ENCODE results near the gene PGRMC2.

Gene PGRMC2, protein sequence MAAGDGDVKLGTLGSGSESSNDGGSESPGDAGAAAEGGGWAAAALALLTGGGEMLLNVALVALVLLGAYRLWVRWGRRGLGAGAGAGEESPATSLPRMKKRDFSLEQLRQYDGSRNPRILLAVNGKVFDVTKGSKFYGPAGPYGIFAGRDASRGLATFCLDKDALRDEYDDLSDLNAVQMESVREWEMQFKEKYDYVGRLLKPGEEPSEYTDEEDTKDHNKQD

DNA sequence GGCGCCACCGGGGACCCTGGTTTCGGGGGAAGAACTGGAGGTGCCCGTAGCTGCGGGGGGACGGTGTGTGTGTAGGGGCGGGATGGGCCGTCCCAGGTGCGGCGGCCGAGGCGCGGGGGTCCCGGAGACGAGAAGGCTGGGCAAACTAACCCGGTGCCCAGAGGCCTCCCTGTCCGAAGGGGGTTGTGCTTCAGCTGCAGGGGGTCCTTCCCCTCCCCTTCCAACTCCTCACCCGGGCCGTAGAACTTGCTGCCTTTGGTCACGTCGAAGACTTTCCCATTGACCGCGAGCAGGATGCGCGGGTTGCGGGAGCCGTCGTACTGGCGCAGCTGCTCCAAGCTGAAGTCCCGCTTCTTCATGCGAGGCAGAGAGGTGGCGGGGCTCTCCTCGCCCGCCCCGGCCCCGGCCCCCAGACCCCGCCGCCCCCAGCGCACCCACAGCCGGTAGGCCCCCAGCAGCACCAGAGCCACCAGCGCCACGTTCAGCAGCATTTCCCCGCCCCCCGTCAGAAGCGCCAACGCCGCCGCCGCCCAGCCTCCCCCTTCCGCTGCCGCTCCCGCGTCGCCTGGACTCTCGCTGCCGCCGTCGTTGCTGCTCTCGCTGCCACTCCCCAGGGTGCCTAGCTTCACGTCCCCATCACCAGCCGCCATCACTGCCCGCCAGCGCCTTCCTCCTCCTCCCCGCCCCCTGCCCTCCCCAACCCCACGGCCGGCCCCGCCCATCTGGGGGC lies at the start of gene PGRMC2:
PGRMC2 (minus strand) TSS at position 673 of the 730 bp plus-strand sequence; CDS start at position 650, 23 bp downstream.
- peak within 1 kb of the TSS; percentile 82 for H3K27ac ChIP-seq (ENCODE audit: low read depth, low read length)
- H3K36me3 ChIP-seq (ENCODE audit: control insufficient read depth, insufficient read depth, low read length) = peaks cover 16% of the 10 kb centered on the region; the same call in 1 of the 2 replicates
- H3K9me3 ChIP-seq (ENCODE audit: control insufficient read depth, insufficient read depth, low read depth, low read length) = no peaks in the 10 kb centered on the region; the same call in 1 of the 2 replicates
- H3K9ac ChIP-seq (ENCODE audit: low read length) = peak within 1 kb of the TSS; percentile 92
- peak within 1 kb of the TSS; percentile 74 for H3K4me3 ChIP-seq (ENCODE audit: low read depth, low read length)
- H3K27me3 ChIP-seq (ENCODE audit: control insufficient read depth, insufficient read depth, low read length) = no peaks in the 10 kb centered on the region
- H3K4me1 ChIP-seq (ENCODE audit: control insufficient read depth, insufficient read depth, low read length) = 0 out of 2 replicates have a peak, but pooled peaks cover 3% of the 10 kb centered on the region

DNA sequence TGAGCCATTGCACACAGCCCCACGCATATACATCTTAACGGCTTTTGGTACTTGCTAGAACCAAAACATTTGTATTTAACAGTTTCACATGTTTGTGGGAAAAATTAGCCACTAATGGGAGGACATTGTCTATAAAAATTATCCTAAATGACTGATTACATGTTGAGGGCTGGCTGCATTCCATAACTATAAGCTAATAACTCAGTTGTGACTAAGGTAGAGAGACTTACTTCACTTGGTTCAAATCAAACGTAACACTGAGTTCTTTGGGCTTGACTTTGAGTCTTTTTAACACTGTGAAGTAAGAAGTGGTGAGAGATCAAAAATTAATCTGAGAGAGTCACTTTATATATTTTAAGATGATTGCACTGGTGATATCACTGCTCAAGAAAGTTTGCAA lies 47.9 kb upstream of the PGRMC2 start:
- H3K9ac ChIP-seq (ENCODE audit: low read length) = no peak overlapping the region
- H3K4me1 ChIP-seq (ENCODE audit: control insufficient read depth, insufficient read depth, low read length) = no peaks in the 10 kb centered on the region
- no peak overlapping the region for H3K4me3 ChIP-seq (ENCODE audit: low read depth, low read length)
- no peak overlapping the region for H3K27ac ChIP-seq (ENCODE audit: low read depth, low read length)
- H3K36me3 ChIP-seq (ENCODE audit: control insufficient read depth, insufficient read depth, low read length) = no peaks in the 10 kb centered on the region
- no peaks in the 10 kb centered on the region for H3K9me3 ChIP-seq (ENCODE audit: control insufficient read depth, insufficient read depth, low read depth, low read length)
- no peaks in the 10 kb centered on the region for H3K27me3 ChIP-seq (ENCODE audit: control insufficient read depth, insufficient read depth, low read length)

DNA sequence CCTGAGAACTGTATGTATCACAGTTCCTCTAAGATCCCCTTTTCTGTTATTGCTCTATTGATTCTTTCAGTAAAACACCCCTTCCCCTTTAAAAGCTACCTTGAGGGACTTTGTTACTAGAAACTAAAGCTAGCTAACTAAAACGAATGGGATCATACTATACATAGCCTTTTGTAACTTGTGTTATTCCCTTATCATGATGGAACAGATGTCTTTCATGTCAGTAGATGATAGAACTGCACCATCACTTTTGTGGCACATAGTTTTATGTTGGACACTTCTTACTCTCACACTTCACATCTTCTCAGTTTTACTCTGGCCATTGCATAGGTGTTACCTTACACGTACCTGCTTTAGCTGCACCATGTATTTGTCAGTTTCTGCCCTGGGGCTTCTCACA lies 46.6 kb upstream of the PGRMC2 start:
- H3K27me3 ChIP-seq (ENCODE audit: control insufficient read depth, insufficient read depth, low read length) = no peaks in the 10 kb centered on the region
- no peak overlapping the region for H3K27ac ChIP-seq (ENCODE audit: low read depth, low read length)
- no peak overlapping the region for H3K9ac ChIP-seq (ENCODE audit: low read length)
- no peak overlapping the region for H3K4me3 ChIP-seq (ENCODE audit: low read depth, low read length)
- no peaks in the 10 kb centered on the region for H3K4me1 ChIP-seq (ENCODE audit: control insufficient read depth, insufficient read depth, low read length)
- no peaks in the 10 kb centered on the region for H3K36me3 ChIP-seq (ENCODE audit: control insufficient read depth, insufficient read depth, low read length)
- no peaks in the 10 kb centered on the region for H3K9me3 ChIP-seq (ENCODE audit: control insufficient read depth, insufficient read depth, low read depth, low read length)

DNA sequence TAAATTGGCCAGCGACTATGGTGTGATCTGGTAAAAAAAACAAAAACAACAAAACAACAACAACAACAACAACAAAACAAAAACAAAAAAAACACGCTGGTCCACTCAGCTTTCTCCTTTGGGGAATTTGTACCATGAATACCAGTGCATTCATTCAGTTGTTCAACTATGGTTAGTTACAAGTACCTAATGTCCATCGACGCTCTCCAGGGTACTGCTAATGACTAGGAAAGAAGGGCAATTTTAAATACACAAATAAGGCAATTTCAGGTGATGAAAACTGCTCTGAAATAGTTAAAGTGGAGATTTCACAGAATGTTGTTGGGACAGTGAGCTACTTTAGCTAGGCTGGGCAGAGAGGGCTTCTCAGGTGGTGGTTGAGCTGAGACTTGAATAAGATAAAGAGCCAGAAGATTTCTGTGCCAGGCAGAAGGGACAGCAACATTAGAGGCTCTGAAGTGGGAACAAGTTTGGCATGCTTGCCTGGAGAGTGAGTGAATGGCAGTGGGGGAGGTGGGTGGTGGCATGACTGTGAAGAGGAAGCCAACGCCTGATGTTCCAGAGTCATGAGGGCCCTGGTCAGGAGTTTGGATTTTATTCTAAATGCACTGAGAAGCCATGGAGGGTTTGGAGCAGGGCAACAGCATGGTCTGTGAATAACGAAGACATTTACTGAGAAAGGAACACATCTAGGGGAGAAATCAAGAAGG lies 45.9 kb upstream of the PGRMC2 start:
- Histone ChIP-seq H3K36me3 (ENCODE audit: control insufficient read depth, insufficient read depth, low read length) (no peaks in the 10 kb centered on the region), H3K27ac (ENCODE audit: low read depth, low read length) (no peak overlapping the region), H3K4me3 (ENCODE audit: low read depth, low read length) (no peak overlapping the region), H3K9me3 (ENCODE audit: control insufficient read depth, insufficient read depth, low read depth, low read length) (no peaks in the 10 kb centered on the region), H3K27me3 (ENCODE audit: control insufficient read depth, insufficient read depth, low read length) (no peaks in the 10 kb centered on the region), H3K4me1 (ENCODE audit: control insufficient read depth, insufficient read depth, low read length) (no peaks in the 10 kb centered on the region), H3K9ac (ENCODE audit: low read length) (no peak overlapping the region)

DNA sequence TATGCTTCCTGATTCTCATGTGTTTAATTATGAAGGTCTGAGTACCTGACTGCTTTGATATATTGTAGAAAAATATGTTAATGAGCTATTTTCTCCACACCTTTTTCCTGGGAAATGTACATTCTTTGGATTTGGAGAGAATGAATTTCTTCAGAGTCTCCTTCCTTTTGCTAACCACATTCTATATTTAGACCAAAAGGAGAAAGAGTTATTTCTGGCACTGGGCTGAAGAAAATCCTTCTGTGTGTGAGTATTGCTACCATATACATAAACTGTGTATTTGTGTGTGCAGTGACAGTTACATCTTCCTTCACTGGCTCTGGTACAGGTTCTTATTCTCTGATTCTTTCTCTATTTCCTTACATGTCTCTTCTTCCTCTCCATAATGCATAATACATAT lies 44.5 kb upstream of the PGRMC2 start:
- no peaks in the 10 kb centered on the region for H3K27me3 ChIP-seq (ENCODE audit: control insufficient read depth, insufficient read depth, low read length)
- no peaks in the 10 kb centered on the region for H3K36me3 ChIP-seq (ENCODE audit: control insufficient read depth, insufficient read depth, low read length)
- no peaks in the 10 kb centered on the region for H3K9me3 ChIP-seq (ENCODE audit: control insufficient read depth, insufficient read depth, low read depth, low read length)
- peaks cover 4% of the 10 kb centered on the region; the same call in 1 of the 2 replicates for H3K4me1 ChIP-seq (ENCODE audit: control insufficient read depth, insufficient read depth, low read length)
- no peak overlapping the region for H3K4me3 ChIP-seq (ENCODE audit: low read depth, low read length)
- H3K27ac ChIP-seq (ENCODE audit: low read depth, low read length) = no peak overlapping the region
- no peak overlapping the region for H3K9ac ChIP-seq (ENCODE audit: low read length)

DNA sequence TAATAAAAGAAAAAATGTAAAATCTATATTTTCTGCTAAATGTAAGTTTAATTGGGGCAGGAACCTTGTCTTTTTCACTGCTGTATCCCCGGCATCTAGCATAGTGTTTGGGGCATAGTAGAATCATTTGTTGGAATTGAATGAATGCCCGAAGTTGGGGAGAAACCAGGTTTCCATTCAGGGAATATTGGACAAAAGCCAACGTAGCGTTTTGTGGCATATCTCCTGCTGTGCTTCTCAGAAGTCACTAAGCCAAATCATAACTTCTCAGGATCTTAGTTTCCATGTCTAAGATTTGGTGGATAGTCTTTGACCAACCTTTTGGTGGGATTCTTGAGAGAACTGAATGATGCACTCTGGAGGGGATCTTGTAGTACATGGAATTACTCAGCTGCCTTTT lies 42.0 kb upstream of the PGRMC2 start:
- H3K9me3 ChIP-seq (ENCODE audit: control insufficient read depth, insufficient read depth, low read depth, low read length) = no peaks in the 10 kb centered on the region
- no peaks in the 10 kb centered on the region for H3K36me3 ChIP-seq (ENCODE audit: control insufficient read depth, insufficient read depth, low read length)
- no peak overlapping the region for H3K9ac ChIP-seq (ENCODE audit: low read length)
- H3K27ac ChIP-seq (ENCODE audit: low read depth, low read length) = no peak overlapping the region
- H3K4me3 ChIP-seq (ENCODE audit: low read depth, low read length) = no peak overlapping the region
- no peaks in the 10 kb centered on the region for H3K27me3 ChIP-seq (ENCODE audit: control insufficient read depth, insufficient read depth, low read length)
- H3K4me1 ChIP-seq (ENCODE audit: control insufficient read depth, insufficient read depth, low read length) = peaks cover 4% of the 10 kb centered on the region; the same call in 1 of the 2 replicates

DNA sequence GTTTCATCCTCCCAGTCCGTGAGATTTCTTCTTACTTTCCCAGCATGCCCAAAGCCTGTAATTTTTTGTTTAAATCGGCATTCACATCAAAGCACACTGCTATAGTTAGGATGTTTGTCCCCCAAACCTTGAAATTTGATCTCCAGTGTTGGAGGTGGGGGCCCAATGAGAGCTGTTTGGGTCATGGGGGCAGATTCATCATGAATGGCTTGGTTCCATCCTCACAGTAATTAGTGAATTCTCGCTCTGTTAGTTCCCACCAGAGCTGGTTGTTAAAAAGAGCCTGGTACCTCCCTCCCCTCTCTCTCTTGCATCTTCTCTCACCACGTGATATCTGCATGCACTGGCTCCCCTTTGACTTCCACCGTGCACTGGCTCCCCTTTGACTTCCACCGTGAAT lies 40.5 kb upstream of the PGRMC2 start:
- H3K9me3 ChIP-seq (ENCODE audit: control insufficient read depth, insufficient read depth, low read depth, low read length) = no peaks in the 10 kb centered on the region
- H3K4me1 ChIP-seq (ENCODE audit: control insufficient read depth, insufficient read depth, low read length) = peaks cover 4% of the 10 kb centered on the region; the same call in 1 of the 2 replicates
- no peaks in the 10 kb centered on the region for H3K36me3 ChIP-seq (ENCODE audit: control insufficient read depth, insufficient read depth, low read length)
- H3K9ac ChIP-seq (ENCODE audit: low read length) = no peak overlapping the region
- no peak overlapping the region for H3K4me3 ChIP-seq (ENCODE audit: low read depth, low read length)
- no peak overlapping the region for H3K27ac ChIP-seq (ENCODE audit: low read depth, low read length)
- no peaks in the 10 kb centered on the region for H3K27me3 ChIP-seq (ENCODE audit: control insufficient read depth, insufficient read depth, low read length)

DNA sequence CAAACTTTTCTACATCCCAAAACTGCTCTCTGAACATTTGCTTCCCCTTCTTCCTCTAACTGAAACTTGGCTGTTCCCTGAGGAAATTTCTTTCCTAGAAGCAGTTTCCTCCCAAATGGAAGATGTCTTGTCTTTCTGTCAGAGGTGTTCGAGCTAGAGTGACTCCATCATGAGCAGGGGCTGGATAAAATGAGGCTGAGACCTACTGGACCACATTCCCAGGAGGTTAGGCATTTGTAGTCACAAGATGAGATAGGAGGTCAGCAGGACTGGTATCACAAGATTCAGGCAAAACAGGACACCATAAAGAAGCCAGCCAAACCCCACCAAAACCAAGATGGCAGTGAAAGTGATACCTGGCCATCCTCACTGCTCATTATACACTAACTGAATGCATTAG lies 35.8 kb upstream of the PGRMC2 start:
- Histone ChIP-seq H3K27ac (ENCODE audit: low read depth, low read length) (no peak overlapping the region), H3K4me3 (ENCODE audit: low read depth, low read length) (no peak overlapping the region), H3K4me1 (ENCODE audit: control insufficient read depth, insufficient read depth, low read length) (peaks cover 15% of the 10 kb centered on the region), H3K9ac (ENCODE audit: low read length) (no peak overlapping the region), H3K27me3 (ENCODE audit: control insufficient read depth, insufficient read depth, low read length) (no peaks in the 10 kb centered on the region), H3K36me3 (ENCODE audit: control insufficient read depth, insufficient read depth, low read length) (0 out of 2 replicates have a peak, but pooled peaks cover 3% of the 10 kb centered on the region), H3K9me3 (ENCODE audit: control insufficient read depth, insufficient read depth, low read depth, low read length) (no peaks in the 10 kb centered on the region)

DNA sequence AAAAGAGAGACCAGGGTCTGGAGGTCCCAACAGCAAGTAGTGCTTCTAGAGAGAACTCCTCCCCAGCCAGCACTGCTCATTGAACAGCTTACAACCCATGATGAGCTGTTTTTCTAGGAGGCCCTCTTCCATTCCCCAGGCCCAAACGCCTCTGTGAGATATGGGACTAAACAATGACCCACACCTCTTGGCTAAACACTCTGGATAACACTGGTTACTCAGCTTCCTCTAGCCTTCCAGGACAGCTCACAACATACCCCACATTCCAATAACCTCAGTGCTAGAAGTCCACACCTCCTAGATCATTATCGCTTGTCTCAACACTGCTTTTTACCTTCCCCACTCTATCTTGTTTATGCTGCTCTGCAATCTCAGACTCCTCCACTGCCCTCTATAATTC lies 35.4 kb upstream of the PGRMC2 start:
- no peak overlapping the region for H3K9ac ChIP-seq (ENCODE audit: low read length)
- peaks cover 13% of the 10 kb centered on the region for H3K4me1 ChIP-seq (ENCODE audit: control insufficient read depth, insufficient read depth, low read length)
- H3K27me3 ChIP-seq (ENCODE audit: control insufficient read depth, insufficient read depth, low read length) = no peaks in the 10 kb centered on the region
- 0 out of 2 replicates have a peak, but pooled peaks cover 3% of the 10 kb centered on the region for H3K36me3 ChIP-seq (ENCODE audit: control insufficient read depth, insufficient read depth, low read length)
- H3K9me3 ChIP-seq (ENCODE audit: control insufficient read depth, insufficient read depth, low read depth, low read length) = no peaks in the 10 kb centered on the region
- H3K4me3 ChIP-seq (ENCODE audit: low read depth, low read length) = no peak overlapping the region
- peak overlapping the region; percentile 8; the same call in 1 of the 2 replicates for H3K27ac ChIP-seq (ENCODE audit: low read depth, low read length)

DNA sequence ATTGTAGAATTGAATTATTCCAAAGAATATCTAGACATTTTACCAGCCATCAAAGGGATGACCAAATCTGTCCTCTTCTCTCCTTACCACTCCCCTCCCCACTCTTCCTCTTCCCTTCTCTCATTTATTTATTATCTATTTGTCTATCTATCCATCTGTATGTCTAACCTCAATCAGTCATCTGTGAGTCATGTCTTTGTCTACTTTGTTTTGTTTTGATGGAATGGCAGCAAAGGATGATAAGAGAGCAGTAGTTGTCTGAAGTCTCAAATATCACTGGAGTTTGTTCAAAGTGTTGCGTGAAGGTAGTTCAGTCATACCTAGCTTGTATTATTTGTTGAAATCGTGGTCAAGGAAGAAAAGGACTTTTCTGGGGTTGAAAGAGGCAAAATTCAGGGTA lies 34.7 kb upstream of the PGRMC2 start:
- Histone ChIP-seq H3K27me3 (ENCODE audit: control insufficient read depth, insufficient read depth, low read length) (no peaks in the 10 kb centered on the region), H3K4me3 (ENCODE audit: low read depth, low read length) (no peak overlapping the region), H3K36me3 (ENCODE audit: control insufficient read depth, insufficient read depth, low read length) (0 out of 2 replicates have a peak, but pooled peaks cover 3% of the 10 kb centered on the region), H3K9me3 (ENCODE audit: control insufficient read depth, insufficient read depth, low read depth, low read length) (no peaks in the 10 kb centered on the region), H3K27ac (ENCODE audit: low read depth, low read length) (peak overlapping the region; percentile 8; the same call in 1 of the 2 replicates), H3K4me1 (ENCODE audit: control insufficient read depth, insufficient read depth, low read length) (peaks cover 11% of the 10 kb centered on the region), H3K9ac (ENCODE audit: low read length) (no peak overlapping the region)

DNA sequence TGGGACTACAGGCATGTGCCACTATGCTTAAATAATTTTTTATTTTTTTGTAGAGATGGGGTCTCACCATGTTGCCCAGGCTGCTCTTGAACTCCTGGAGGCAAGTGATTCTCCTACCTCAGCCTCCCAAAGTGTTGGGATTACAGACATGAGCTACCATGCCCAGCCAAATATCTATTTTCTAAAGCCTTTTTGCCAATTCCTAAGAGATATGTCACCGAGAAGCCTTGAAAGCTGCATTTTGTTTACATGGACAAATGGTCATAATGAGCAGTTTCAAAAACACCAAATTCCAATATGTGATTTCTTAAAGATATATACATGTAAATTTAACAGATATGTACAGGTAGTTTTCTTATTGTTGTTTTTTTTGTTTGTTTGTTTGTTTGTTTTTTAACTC lies 33.0 kb upstream of the PGRMC2 start:
- Histone ChIP-seq H3K36me3 (ENCODE audit: control insufficient read depth, insufficient read depth, low read length) (0 out of 2 replicates have a peak, but pooled peaks cover 3% of the 10 kb centered on the region), H3K27ac (ENCODE audit: low read depth, low read length) (no peak overlapping the region), H3K9me3 (ENCODE audit: control insufficient read depth, insufficient read depth, low read depth, low read length) (no peaks in the 10 kb centered on the region), H3K4me1 (ENCODE audit: control insufficient read depth, insufficient read depth, low read length) (peaks cover 11% of the 10 kb centered on the region), H3K4me3 (ENCODE audit: low read depth, low read length) (no peak overlapping the region), H3K27me3 (ENCODE audit: control insufficient read depth, insufficient read depth, low read length) (no peaks in the 10 kb centered on the region), H3K9ac (ENCODE audit: low read length) (no peak overlapping the region)
